K562 (cell line): ENCODE measurements around the gene TP53I13.

Experiments
- CC2D1A ChIP-seq: fragments of 450-650 bp; IDR thresholded peaks from 2 replicates; pipeline ENCODE4 v1.6.1; 2017; ENCODE audit warnings: mild to moderate bottlenecking
- ELF1 ChIP-seq: fragments of 200-800 bp; sonication (Bioruptor generic); IDR thresholded peaks from 2 replicates; pipeline ENCODE4 v1.6.1; 2016; ENCODE audit warnings: missing genetic modification characterization, missing compliant biosample characterization
- NFYB ChIP-seq: IDR thresholded peaks from 2 replicates; pipeline ENCODE4 v1.6.1; 2011; ENCODE audit warnings: mild to moderate bottlenecking, moderate library complexity; ENCODE audit not compliant: insufficient read length; ENCODE audit errors: extremely low read depth
- PHB2 ChIP-seq: fragments of 450-650 bp; IDR thresholded peaks from 2 replicates; pipeline ENCODE4 v1.6.1; 2017; ENCODE audit warnings: low read depth
- RBBP5 ChIP-seq: fragments of 200-600 bp; sonication (generic); IDR thresholded peaks from 2 replicates; pipeline ENCODE4 v1.6.1; 2012; ENCODE audit warnings: borderline replicate concordance, mild to moderate bottlenecking, low read length, control low read depth, inconsistent platforms; ENCODE audit not compliant: insufficient read depth, poor library complexity, severe bottlenecking
- RBM22 ChIP-seq: fragments of 200-400 bp; formaldehyde crosslinking; IDR thresholded peaks from 2 replicates; pipeline ENCODE4 v1.6.1; 2018; ENCODE audit warnings: low read length, low read depth; ENCODE audit not compliant: poor library complexity, severe bottlenecking
- TCF3 ChIP-seq: sonication (generic); formaldehyde crosslinking; IDR thresholded peaks from 2 replicates; pipeline ENCODE4 v1.4.0; 2020; ENCODE audit warnings: mild to moderate bottlenecking, missing genetic modification reagents
- ZC3H4 ChIP-seq: sonication (generic); formaldehyde crosslinking; IDR thresholded peaks from 2 replicates; pipeline ENCODE4 v1.9.0; 2021; ENCODE audit warnings: missing genetic modification reagents, borderline replicate concordance

GRCh38 chr17:29583324-29584248 is 15.1 kb downstream of the TP53I13 start:
- no peak for TF ChIP-seq ELF1 (tag)
- TF ChIP-seq RBBP5 = no peak
- no peak for TF ChIP-seq RBM22
- TF ChIP-seq PHB2 = no peak
- no peak for TF ChIP-seq NFYB
- TF ChIP-seq CC2D1A = no peak
- TF ChIP-seq ZC3H4 (CRISPR knock-in tag) = no peak
- no peak for TF ChIP-seq TCF3
